Activated CD4-positive, alpha-beta T cell treated with anti-CD3 and anti-CD28 coated beads, Interleukin-10, Interleukin-2, amounts not matched to agents 100 ng/mL and 50 ng/mL, durations not matched to agents 16 hours and 8 hours (primary cell): ENCODE measurements around the gene DCLRE1C.
"Not testable (repeated sequence)": the region's sequence is repeated elsewhere in the genome, so short reads cannot be mapped to it uniquely, and the experiment has no call there.

ENCODE experiments used
- DNase-seq: peaks from one replicate; pipeline ENCODE4 v3.0.0-alpha.2; 2020

The DCLRE1C gene

GRCh38 chr10:14942950-14943338 lies 11.0 kb downstream of the DCLRE1C start:
- DNase-seq, result not testable (repeated sequence)

DNA sequence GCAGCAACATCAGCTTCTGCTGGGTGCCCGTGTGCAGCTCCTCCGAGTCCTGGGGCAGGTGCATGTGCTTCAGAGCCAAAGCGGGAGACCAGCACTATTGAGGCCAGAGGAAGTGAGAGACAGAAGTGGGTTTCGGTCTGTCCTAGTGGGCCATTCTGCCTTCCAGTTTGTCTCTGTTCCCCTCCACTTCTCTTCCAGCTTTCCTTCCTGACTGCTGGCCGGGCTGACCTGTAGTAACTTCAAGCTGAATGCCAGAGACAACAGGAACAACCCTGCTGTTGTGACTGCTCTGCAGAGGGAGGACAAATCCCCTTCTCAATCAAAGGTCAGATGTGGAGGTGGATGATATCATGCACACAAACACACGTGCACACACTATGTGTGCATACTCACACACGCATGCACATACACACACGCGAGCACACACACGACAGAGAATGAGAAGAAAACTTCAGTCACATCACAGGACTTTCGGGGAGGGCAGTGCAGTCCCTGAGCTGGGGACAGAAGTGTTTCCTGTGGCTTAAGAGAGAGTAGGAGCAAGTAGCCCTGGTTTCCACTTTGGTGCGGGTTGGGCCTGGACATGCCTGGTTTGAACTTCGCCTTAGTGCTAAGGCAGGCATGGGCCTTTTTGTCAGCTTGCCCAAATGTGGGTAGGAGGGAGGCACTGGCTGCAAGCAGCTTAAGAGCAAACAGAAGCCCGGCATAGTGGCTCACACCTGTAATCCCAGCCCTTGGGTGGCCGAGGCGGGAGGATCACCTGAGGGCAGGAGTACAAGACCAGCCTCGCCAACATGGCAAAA lies 11.5 kb downstream of the DCLRE1C start:
- not testable (repeated sequence) for DNase-seq

DNA sequence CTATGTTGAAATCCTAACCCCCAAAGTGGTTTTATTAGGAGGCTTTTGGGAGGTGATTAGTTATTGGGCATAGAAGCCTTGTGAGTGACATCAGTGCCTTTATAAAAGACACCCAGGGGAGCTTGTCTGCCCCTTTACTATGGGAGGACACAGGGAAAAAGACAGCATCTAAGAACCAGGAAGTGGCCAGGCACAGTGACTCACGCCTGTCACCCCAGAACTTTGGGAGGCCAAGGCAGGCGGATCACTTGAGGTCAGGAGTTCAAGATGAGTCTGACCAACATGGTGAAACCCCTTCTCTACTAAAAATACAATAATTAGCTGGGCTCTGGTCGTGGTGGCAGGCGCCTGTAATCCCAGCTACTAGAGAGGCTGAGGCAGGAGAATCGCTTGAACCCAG lies 14.9 kb downstream of the DCLRE1C start:
- peak; percentile 54 for DNase-seq

- DNase-seq, result no peak
Measured at GRCh38 chr10:14936584-14936983, 17.3 kb downstream of the DCLRE1C start.

DNA sequence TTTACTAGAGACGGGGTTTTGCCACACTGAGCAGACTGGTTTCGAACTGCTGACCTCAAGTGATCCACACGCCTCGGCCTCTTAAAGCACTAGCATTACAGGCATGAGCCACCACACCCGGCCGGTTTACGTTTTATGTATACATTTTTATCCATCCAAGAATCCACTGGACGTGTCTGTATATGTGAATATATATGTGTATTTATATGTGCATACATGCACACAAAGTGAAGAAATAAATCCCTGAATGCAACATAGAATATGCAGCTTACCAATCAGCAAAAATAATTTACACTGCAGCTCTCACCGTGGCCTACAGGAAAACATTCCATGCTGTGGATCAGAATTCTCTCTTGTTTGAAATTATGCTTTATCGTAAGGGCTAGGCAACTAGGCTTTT lies 23.3 kb downstream of the DCLRE1C start:
- DNase-seq, result no peak

GRCh38 chr10:14926722-14927416 lies 27.0 kb downstream of the DCLRE1C start:
- DNase-seq, result no peak

DNA sequence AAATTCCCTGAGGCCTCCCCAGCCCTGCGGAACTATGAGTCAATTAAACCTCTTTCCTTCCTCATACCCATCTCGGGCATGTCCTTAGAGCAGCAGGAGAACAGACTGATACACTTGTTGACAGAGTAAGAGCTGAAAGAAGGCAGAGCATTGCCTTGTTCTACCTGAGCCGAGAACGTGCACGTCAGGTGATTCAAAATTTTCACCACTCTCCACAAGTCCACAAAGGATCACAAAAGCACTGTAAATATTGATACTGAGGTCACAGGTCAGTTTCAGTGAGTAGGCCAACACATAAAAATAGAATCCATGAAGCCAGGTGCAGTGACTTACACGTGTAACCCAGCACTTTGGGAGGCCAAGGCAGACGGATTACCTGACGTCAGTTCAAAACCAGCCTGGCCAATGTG lies 27.8 kb downstream of the DCLRE1C start:
- no peak for DNase-seq

DNA sequence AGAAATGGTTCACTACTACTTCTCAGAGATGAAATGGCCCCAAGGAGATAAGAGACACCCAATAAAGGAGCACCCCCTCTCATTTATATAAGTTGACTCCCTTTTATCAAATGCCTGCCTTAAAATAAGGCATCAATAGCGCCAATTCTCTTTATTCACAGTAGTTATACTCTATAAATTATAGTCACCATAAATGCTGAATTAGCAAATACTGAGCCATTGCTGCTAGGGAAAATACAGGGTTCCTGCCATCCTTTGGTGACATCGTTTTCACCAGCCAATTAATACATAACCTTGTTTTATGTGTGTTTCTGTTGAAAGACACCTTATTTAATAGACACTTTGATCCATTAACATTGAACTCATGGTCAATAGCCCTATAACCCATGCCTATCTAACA lies 28.6 kb downstream of the DCLRE1C start:
- no peak for DNase-seq

DNA sequence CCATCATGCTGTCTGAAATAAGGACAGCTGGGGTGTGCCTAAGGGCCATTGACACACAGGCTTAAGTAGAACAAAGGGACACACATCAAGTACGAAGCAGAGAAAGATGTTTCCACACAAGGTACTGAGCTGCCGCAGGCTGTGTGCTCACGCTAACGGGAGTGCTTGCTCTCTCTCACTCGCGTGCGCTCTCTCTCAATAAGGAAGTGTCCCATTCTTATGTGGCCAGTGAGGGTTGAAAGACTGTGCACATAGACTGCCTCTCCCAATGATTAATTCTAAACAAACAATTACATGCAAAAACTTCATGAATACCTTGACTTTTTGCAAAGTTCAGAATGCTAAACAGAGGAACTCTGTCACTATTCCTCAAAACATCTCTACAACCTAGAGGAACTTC lies 29.9 kb downstream of the DCLRE1C start:
- DNase-seq, result no peak

DNA sequence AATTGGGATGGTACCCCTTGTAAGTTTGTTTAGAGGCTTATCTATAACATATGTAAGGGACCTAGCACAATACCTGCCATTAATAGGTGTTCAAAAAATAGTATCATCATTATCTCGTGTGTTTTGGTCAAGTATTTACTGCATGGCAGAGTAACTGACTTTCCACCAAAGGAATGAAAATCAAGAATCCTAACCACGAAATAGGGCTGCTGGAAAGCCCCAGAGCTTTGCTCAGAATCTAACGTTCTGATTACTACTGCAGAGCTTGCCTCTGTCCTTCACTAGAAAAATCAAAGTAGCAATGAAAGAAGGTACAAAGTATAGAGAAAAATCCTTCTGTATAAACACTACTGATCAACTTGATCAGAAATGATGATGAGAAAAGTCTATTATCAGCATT lies 34.9 kb downstream of the DCLRE1C start:
- no peak for DNase-seq

GRCh38 chr10:14917827-14918226 lies 36.1 kb downstream of the DCLRE1C start:
- no peak for DNase-seq

DNA sequence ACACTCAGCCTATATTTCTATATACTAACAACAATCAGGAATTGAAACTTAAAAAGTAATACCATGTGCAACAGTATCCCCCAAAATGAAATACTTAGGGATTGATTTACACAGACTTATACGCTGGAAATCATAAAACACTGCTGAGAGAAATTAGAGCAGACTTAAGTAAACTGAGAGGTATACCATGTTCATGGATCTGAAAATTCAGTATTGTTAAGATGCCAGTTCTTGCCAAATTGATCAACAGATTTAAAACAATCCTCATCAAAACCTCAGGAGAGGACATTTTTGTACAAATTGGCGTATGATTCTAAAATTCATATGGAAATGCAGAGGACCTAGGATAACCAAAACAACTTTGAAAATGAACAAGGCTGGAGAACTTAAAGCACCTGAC lies 37.3 kb downstream of the DCLRE1C start:
- no peak for DNase-seq

DNA sequence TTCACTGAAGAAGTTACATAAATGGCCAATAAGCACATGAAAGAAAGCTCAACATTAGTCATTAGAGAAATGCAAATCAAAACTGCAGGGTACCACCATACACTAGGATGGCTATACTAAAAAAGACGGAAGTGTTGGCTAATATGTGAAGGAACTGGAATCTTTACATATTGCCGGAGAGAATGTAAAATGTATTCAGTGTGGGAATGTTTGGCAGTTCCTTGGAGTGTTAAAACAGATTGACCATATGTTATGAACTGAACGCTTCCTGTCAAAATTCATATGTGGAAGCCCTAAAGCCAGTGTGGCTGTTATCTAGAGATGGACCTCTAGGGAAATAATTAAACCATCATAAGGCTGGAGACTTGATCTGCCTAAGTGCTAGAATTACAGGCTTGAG lies 42.1 kb downstream of the DCLRE1C start:
- no peak for DNase-seq

DNA sequence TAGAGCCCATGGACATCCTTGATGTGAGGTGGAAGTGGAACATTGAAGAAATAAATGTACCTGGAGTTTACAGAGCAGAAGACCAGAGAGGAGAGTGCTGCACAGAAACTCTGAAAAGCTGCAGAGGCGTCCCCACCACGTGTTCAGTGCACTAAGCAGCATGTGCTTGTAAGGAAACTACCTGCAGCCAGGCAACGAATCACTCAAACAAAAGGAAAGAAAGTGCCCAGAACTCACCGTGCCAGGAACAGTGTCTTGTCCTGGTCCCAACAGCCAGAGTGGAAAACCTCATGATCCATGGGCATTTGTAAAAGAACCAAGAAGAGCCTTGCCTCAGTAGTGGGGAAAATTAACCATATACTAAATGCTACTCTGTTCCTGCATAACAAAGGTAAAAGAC lies 42.9 kb downstream of the DCLRE1C start:
- DNase-seq, result no peak

GRCh38 chr10:14909101-14909500 lies 44.8 kb downstream of the DCLRE1C start:
- DNase-seq, result no peak

- DNase-seq, result not testable (repeated sequence)
Measured at GRCh38 chr10:14907591-14907990, 46.3 kb downstream of the DCLRE1C start.

DNA sequence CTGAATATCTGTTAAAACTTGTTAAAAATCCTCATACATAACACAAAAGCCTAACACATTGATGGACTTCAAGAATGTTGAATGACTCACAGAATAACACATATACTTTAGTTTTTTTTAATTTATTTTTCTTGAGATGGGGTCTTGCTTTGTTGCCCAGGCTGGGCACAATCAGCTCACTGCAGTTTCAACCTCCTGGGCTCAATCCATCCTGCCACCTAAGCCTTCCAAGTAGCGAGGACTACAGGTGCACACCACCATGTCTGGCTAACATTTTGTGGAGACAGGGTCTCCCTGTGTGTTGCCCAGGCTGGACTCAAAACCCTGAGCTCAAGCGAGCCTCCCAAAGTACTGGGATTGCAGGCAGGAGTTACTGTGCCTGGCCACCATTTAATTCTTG lies 47.1 kb downstream of the DCLRE1C start:
- DNase-seq, result no peak

DNA sequence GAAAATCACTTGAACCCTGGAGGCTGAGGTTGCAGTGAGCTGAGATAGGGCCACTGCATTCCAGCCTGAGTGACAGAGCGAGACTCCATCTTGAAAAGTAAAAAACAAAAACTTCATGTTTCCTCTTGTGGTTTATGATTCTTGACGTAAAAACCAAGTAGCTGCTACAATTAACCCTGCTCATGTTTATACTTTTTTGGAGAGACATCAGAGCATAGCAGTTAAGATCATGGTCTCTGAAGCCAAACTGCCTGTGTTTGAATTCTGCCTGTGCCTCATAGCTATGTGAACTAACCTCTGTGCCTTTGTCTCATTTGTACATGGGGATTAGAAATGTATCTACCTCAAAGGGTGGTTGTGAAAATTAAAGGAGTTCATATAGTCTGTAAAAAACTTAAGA lies 48.0 kb downstream of the DCLRE1C start:
- DNase-seq, result no peak

- no peak for DNase-seq
Measured at GRCh38 chr10:14904864-14905263, 49.0 kb downstream of the DCLRE1C start.

GRCh38 chr10:14904316-14904732 lies 49.6 kb downstream of the DCLRE1C start:
- DNase-seq, result peak; percentile 38

GRCh38 chr10:14891151-14891550 lies 62.7 kb downstream of the DCLRE1C start:
- no peak for DNase-seq

- no peak for DNase-seq
Measured at GRCh38 chr10:14889318-14889717, 64.6 kb downstream of the DCLRE1C start.

- peak; percentile 62 for DNase-seq
Measured at GRCh38 chr10:14884082-14884481, 69.8 kb downstream of the DCLRE1C start.

- DNase-seq, result no peak
Measured at GRCh38 chr10:14880229-14880628, 73.7 kb downstream of the DCLRE1C start.

- peak; percentile 15 for DNase-seq
Measured at GRCh38 chr10:14879928-14880193, 74.0 kb downstream of the DCLRE1C start.
